GM21360 (cell line): ENCODE results near the gene ATRN.

Source experiments
- ATAC-seq: cut with Tn5 transposase; IDR thresholded peaks from one replicate; pipeline ENCODE4 v1.9.1; 2021; ENCODE audit warnings: mild to moderate bottlenecking, moderate library complexity; ENCODE audit not compliant: unreplicated experiment

ATRN gene

DNA sequence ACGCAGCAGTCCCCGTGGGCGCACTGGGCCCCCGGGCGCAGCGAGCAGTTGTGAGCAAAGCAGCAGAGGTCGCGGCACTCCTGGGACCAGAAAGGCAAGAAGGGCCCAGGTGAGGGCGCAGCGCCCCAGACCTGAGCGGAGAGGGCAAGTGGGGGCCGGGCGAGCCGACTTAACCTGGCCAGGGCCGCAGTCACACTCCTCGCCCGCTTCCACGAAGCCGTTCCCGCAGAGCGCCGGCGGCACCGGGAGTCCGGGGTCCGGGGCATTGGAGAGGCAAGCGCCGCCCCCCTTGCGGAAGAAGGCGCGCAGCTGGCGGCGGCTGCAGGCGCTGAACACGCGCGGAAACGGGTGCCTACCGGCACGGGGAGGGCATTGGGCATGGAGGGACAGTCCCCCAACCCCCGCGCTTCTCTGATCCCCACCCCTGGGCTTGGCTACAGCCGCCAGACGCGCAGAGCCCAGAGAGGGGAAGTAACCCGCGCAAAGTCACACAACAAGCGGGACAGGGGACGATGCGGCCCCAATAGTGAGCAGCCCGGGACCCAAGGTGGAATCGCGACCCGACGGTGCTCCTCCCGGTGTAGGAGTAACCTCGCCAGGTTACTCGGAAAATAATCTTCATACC, 201.8 kb downstream of the ATRN start:
- no peak for ATAC-seq

DNA sequence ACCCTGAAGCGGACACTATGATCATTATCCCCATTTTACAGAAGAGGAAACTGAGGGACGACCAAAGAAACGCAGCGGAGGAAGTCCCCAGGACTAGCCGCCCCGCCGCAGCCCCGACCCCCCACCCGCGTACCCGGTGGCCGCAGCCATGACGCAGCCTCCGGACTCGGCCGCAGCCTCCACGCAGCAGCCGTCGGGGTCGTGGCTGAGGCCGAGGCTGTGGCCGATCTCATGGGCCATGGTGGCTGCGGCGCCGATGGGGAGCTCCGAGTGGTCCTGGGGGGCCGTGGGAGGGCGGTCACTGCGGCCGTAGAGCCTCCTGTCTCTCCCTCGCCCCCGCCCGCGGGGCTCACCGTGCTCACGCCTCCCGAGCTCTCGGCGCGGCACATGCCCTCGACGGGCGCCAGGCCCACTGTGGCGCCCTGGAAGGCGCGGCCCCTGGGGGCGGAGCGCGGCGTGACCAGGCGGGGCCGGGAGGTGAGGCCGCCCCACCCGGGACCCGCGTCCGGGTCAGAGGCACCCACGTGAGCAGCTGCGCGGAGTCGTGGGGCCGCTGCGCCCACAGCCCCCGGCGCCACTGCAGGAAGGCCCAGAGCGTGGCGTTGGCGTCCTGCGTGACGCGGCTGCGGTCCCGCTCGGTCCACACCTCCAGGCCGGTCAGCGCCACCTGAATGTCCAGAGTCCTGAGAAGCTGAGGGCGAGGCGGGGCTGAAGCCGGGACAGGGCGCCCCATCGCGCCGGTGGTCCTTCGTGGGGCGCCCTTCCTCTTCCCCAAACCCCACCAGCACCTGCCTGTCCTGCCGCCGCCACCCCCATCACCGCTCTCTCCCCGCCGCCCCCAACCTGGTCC, 202.6 kb downstream of the ATRN start:
- no peak for ATAC-seq

DNA sequence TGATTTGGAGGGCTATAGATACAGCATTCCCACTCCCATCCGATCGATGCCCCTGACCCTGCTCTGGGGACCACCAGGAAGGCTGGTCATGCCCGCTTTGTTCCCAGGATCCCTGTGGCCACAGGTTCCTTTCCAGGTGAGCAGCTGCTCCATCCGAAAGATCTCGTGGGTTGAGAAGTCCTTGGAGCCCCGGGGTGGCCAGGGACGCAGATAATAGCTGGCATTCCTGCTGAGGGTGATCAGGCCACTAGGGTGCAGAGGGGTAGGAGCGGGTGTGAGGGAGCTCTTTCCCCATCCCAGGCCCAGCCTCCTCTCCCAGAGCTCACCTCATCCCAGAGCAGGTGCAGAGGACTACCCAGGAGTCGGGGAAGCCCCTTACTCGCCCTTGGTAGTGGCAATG, 203.6 kb downstream of the ATRN start:
- ATAC-seq, result no peak

DNA sequence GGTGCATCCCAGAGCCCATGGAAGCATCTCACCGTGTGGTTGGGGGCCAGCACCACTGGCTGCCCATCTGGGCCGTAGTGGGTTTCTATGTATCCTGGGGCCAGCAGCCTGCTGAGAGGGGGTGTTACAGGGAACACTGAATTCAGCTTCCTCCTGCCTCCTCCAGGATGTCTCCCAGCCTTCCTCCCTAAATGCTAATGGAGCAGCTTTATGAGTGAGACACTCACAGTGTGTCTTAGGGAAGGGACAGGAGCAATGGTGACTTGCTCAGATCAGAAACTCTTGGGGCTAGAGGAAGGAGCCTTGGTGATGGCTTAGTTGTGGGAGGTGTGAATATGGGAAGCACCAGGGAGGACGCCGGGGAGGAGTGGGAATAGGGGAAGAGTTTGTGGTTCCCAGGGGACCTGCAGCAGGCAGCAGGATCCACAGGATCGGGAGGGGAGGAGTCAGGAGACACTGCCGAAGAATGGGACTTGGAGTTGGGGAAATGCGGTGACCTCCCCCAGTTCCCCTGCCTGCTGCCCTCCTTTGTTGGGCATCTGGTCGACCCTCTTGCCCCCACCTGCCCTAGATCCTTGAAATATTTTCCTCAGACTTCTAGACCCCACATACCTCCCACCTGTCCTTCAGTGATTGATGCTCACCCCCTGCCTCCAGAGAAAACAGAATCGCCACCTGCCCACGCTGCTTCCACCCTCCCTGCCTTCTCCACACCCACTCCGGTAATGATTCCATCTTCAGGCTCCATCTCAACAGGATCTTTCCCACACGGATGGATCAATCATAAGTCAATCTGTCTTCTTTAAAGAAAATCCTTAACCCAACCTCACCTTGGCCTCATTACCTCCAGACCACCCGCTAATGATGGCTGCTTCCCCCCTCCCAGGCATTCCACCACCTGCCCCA, 204.4 kb downstream of the ATRN start:
- ATAC-seq, result no peak

DNA sequence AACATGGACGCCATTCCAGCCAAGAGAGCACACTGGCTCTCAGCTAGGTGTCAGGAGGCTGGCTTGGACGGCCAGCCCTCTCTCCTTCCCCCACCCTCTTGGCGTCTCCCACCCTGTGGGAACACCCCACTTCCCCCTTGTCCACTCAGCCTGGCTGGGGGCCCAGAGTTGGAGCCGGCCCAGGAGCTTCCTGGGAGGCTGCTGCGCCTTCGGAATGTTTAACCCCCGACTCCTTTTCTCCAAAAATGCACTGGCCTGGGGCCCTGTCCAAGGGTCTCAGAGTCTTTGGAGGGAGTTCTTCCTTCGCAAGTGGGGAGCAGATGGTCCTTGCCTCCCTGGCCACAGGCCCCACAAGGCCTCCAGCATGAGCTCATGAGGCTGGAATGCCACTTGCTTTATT, 206.9 kb downstream of the ATRN start:
- ATAC-seq, result no peak

DNA sequence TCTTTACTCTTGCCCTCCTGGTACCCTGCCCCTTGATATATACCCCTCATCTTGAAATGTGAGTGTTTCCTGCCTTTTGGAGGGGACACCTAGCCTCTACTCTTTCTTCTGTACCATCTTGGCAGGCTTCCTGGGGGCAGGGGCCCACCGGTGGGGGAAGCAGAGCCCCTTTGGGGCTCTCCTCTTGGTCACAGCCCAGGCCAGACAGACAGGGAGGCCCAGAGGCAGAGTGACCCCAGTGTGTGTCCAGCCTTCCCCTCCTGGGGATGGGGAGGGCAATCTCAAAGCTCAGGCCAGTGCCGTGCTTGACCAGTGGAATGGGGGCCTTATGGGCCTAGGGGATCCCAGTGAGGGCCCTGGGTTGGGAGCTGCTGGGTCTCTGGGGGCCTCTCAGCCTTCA, 207.4 kb downstream of the ATRN start:
- ATAC-seq, result no peak

DNA sequence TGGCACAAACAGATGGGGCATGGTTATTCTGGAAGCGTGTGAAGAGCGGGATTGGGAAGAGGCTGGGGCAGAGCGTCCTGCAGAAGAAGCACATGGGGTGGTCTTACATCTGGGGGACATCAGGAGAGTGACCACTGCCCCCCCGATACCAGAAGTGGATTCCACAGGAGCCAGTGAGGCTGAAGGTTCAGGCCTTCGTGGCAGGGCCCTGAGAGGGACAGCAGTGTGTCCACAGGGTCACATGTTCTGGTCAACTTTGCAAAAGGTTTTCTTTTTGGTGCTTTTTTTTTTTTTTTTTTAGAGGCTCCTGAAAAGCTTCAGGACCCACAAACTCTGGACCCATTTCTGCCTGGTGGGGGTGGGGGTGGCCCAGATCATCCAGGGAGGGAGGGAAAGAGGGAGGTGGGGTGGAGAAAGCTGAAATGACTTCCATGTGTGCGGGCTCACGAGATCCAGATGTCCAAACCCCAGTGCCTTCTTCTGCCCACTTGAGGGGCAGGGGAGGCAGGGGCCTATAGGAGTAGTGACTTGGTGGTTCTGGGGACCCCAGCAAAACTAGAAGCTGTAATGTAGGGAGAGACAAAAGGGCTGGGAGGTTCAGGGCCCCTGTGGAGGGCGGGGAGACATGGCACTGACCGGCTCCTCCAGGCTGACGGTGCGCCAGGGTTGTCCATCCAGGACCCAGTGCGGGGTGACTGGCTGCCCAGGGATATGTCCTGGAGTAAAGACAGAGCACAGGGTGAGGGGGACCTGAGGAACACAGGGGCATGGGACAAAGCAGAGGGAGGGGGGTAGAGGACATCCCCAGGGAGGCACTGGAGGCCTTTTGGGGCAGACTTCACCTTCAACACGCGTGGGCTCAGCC, 208.3 kb downstream of the ATRN start:
- no peak for ATAC-seq

DNA sequence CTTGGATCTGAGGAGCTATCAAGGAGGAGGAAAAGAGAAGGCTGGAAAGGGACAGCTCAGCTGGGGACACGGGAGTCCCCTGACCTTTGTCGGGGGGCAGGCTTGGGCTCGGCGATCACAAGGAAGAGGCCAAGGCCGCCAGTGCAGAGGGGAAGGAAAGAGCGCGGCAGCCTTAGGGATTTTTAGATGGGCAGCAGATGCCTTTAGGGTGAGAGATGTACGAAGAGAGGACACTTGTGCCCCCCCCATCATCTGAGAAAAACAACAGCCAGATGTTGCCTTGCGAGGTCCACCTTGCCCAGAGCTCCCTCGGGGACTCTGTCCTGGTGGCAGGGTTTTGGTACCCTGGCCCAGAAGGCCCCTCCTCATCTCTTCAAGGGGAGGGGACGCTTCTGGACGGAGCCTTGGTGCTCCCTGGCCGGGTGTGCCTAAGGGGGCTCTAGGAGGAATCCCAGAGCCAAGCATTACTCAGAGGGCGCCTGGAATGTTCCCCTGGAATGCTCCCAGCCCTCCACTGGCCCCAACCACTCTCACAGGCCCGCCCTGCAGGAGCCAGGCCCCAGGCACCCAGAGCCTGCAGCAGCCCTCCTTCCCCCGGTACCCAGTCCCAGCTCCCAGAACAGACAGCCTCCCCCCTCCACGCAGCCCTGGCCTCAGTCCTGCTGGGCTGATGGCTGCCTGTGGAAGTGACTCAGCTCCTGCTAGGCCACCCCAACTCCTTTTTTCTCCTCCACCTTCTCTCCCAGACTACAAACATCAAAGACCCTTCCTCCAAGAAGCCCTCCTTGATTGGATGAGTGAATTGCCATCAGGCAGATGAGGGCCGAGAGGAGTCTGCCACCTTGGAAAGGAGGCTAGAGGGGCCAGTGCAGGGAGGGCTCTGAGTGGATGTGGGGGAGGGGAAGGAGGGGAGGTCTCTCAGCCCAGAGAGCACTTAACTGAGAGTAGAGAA, 209.2 kb downstream of the ATRN start:
- no peak for ATAC-seq

DNA sequence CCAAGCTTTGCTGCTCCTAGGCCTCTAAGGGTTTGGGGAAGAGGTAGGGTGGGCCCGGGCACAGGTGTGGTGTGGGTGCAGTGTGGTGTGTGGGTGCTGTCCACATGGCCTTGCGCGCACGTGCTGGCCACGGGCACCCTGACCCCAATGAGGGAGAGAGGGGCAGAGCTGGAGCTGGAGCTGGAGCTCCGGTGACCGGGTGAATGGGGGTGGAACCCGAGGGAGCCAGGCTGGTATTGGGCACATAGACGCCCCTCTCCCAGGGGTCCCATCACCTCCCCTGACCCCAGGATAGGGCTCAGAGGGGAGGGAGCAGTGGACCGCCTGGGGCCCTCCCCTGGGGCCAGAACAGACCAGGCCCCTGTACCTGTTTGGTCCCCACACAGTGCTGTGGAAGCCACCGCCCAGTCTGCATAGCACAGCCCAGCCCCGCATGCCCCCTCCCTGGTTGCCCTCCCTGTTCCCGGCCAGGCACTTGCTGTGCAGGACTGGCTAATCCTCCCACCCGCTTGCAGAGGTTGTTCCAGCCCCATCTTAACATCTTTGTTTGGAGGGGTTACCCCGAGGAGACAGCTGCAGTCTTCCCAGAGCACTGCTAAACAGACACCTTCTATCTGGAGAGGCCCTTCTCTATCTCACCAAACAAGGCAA, 210.0 kb downstream of the ATRN start:
- no peak for ATAC-seq

DNA sequence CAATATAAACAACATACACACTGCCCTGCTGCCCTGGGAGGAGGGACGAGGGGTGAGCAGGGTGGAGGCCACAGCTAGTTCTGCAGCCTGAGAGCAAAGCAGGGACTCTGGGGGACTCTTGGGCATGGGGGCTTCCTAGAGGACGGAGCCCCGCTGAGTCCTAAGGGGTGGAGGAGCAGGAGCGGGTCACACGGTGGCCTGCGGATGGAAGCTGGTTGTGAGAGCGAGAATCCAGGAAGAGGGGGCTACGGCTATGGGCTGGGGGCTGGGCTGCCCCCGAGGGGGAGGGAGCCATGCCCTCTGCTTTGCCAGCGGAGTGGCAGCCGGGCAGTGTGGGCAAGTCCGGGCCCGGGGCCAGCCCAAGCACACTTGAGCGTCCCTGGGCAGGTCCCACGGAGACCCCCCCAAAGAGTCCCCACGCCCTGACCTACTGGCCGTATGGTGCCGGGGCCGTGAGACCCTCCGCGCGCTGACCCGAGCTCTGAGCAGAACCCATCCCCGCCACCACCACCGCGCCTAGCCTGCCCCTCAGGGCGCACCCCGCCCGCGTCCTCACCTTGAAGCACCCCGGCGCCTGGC, 210.6 kb downstream of the ATRN start:
- no peak for ATAC-seq

DNA sequence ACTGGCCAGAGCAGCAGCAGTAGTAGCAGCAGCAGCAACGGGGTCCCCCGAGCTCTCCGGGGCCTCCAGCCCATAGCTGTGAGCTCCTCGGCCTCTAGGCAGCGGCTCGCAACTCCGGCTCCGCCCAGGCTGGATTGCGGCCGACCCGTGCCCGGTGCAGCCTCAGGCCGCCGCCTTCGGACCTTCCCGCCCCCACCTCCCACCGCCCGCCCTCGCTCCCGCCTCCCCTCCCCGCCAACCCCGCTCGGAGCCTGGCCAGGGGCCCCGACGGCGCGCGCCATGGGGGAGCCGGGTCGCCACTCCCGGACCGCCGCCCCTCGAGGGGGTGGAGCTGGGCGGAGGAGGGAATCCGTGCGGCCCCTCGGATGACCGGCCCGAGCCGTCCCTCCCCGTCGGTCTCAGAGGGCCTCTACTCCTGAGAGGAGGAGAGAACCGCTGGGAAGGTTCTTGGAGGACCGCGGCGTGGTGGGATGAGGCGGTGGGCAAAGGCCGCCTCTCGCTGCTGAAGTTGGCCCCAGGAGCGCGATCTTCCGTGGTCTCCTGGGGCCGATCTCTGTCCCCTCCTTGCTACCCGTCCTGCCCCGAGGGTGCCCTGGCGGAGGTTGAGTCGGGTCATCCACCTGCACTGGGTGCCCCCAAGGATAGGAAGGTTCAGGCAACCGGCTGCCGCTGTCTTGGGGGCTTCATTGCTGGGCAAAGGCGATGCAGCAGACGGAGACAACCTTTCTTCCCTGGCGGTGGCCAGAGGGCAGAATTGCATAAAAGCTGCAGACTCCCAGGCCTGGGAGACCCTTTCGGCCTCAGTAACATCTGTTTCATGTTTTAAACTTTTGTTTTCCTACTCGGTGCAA, 211.3 kb downstream of the ATRN start, which contains the start of gene ADAM33:
Gene ADAM33 (minus strand): TSS at position 80 of the 851 bp plus-strand sequence. CDS start 6 bp downstream, at position 74.
- ATAC-seq, result no peak

DNA sequence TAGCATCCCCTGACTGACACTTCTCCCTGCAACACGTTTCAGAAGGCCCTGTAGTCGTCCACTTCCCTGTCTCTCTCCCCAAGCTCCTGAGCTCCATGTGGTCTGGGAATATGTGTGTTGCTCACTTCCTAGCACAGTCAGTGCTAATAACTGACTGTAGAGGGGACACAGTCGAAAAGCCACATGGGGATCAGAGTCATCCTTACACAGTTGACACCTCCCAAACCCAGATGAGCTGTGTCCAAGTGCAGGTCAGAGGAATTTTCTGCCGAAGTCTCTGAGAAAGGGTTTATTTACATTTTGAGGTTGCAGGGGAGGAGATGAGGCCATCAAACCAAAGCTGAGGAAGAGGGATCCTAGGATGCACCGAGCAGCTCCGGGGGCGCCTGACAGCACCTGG, 214.5 kb downstream of the ATRN start:
- ATAC-seq, result no peak

DNA sequence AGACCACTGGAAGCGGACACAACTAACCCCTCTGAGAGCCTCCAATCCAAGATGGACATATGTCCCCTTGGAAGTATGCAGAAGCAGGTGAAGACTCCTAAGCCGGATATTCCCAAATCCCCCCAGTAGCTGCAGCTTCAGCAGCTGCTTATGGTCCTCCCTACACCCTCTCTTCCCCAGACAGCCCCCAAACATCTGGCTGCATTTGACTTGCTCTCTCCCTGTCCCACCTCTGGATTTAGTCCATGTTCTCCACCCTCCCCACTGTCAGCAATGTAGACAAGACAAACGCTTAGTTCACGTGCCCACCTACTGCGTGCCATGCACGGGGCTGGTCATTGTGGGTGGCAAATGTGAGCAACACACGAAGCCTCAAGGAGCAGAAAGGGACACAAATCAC, 215.6 kb downstream of the ATRN start:
- ATAC-seq, result no peak

DNA sequence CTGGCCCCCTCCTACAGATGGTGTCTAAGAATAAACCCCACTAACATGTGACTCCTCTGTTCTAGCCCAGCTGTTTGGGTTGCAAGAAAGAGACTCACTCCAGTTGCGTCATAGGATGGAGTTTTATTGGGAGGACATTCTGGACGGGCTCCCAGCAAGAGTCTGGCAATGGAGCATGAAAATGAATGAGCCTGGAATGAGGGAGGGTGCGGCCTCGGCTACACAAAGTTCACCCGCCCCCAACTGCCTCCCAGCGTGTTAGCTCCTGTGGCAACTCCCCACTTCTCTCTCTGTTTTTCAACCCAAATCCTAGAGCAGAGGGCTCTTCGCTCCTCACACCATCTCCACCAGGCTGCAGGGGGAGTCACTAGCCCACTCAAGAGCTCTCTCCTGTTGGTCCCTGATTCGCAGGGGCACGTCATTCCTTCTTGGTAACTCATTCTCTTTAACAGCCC, 216.1 kb downstream of the ATRN start:
- no peak for ATAC-seq

DNA sequence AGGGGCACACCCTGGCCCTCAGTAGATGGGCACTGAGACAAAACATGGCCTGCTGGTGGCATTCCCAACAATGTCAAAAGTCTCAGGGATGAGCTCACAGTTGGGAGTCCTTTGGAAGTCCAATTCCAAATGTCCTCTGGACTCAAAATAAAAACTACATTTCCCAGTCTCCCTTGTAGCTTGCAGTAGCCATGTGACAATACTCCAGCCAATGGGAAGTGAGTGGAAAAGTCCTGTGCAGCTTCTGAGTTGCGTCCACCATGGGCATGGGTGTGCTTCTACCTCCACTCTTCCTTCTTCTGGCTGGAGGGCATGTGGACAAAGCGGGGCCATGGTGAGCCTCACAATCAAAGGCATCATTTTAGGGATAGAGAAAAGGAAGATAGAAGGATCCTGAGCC, 216.8 kb downstream of the ATRN start:
- no peak for ATAC-seq

DNA sequence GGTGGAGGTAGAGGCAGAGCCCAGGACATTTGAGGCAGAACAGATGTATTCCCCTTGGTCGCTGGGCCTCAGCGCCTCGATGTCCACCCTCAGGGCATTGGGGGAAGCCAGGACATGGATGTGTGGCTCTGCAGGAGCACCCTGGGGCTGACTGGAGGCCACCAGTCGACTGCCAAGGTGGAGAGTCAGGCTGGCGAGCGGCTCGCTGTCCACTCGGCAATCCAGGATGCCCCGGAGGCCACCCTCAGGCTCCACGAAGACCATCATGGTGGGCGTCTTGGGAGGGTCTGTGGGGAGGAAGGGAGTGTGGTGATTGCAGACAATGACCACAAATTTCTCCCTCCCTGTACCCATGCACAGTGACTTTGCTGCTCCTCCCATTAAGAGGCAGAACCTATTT, 219.2 kb downstream of the ATRN start:
- ATAC-seq, result no peak

DNA sequence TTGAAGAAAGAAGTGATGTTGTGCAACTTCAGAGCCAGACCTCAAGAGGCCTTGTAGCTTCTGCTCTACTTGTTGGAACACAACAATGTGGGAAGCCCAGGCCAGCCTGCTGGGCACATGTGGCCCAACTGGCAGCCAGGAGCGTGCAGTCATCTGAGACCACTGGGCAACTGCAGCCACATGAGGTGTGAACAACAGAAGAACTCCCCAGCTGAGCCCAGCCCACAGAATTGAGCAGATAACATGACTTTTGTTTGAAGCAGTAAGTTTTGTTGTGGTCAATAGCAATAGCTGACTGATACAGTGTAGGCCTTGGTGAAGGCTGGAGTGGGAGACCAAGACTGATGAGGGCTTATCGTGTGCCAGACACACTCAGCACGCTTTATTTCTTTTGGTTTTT, 219.6 kb downstream of the ATRN start:
- ATAC-seq, result no peak

DNA sequence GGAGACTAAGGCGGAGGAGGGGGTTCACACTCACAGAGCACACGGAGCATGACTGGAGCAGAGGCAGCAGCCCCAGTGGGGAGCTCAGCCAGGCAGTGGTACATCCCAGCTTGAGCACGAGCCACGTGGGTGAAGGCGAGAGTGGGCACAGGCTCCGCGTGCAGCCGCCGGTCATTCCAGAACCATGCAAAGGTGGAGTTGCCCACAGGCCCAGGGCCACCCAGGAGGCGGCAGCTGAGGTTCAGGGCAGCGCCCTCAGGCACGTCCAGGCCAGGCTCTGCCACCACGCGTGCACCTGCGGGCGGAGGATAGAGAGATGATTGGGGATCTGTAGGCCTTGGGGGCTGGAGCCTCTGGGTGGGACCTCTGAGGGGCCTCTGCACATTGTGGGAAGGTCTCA, 220.5 kb downstream of the ATRN start:
- no peak for ATAC-seq
